Stimulated activated CD4-positive, alpha-beta T cell treated with anti-CD3 and anti-CD28 coated beads, Interleukin-15, amount 100 ng/mL, for 1 hour (primary cell): ENCODE measurements around the gene TIMM50.

ENCODE experiments used
- DNase-seq, 2 donors: peaks; one replicate each; pipeline ENCODE4 v3.0.0-alpha.2; 2020; ENCODE audit warnings: low read depth in 1 of 2, low spot score in 1 of 2

The TIMM50 gene

GRCh38 chr19:39498798-39499642 lies 18.4 kb downstream of the TIMM50 start, which contains the start of gene DLL3:
DLL3 (plus strand) TSS chr19:39498947; CDS start chr19:39498975, 28 bp downstream.
- DNase-seq: no peak

- no peak for DNase-seq
Measured at GRCh38 chr19:39499932-39500331, 19.3 kb downstream of the TIMM50 start.

- no peak for DNase-seq
Measured at GRCh38 chr19:39500543-39500942, 19.9 kb downstream of the TIMM50 start.

- DNase-seq: no peak
Measured at GRCh38 chr19:39501340-39501739, 20.7 kb downstream of the TIMM50 start.

- peak; percentile 60 to 73 for DNase-seq
Measured at GRCh38 chr19:39502640-39503417, 22.2 kb downstream of the TIMM50 start.

- no peak for DNase-seq
Measured at GRCh38 chr19:39506598-39506943, 25.9 kb downstream of the TIMM50 start.

- peak in 1 of 2 donors; percentile 45 for DNase-seq
Measured at GRCh38 chr19:39506944-39507714, 26.5 kb downstream of the TIMM50 start.

GRCh38 chr19:39507715-39508364 lies 27.2 kb downstream of the TIMM50 start:
- DNase-seq: no peak

- DNase-seq: no peak
Measured at GRCh38 chr19:39508629-39509028, 28.0 kb downstream of the TIMM50 start.

- no peak for DNase-seq
Measured at GRCh38 chr19:39509233-39509632, 28.6 kb downstream of the TIMM50 start.

- DNase-seq: no peak
Measured at GRCh38 chr19:39512988-39513387, 32.4 kb downstream of the TIMM50 start.

GRCh38 chr19:39514840-39515550 lies 34.4 kb downstream of the TIMM50 start, which contains the start of gene SELENOV:
SELENOV (plus strand) TSS chr19:39515139; CDS start chr19:39515213, 74 bp downstream.
- no peak for DNase-seq

- no peak for DNase-seq
Measured at GRCh38 chr19:39515551-39516191, 35.0 kb downstream of the TIMM50 start.

GRCh38 chr19:39516270-39516669 lies 35.6 kb downstream of the TIMM50 start:
- DNase-seq: no peak

GRCh38 chr19:39517432-39517831 lies 36.8 kb downstream of the TIMM50 start:
- no peak for DNase-seq

GRCh38 chr19:39518458-39518857 lies 37.8 kb downstream of the TIMM50 start:
- DNase-seq: no peak

- no peak for DNase-seq
Measured at GRCh38 chr19:39518975-39519374, 38.3 kb downstream of the TIMM50 start.

- DNase-seq: no peak
Measured at GRCh38 chr19:39520541-39521484, 40.2 kb downstream of the TIMM50 start.

- DNase-seq: no peak
Measured at GRCh38 chr19:39524495-39524894, 43.9 kb downstream of the TIMM50 start.
